NCI-H748 treated with DMSO at 0.1 percent for 48 hours (cell line): ENCODE measurements around the gene BEST2.

ENCODE experiments used
- DNase-seq: peaks from one replicate; lab custom pipeline; 2025; lab: John Stamatoyannopoulos, UW

BEST2 gene

DNA sequence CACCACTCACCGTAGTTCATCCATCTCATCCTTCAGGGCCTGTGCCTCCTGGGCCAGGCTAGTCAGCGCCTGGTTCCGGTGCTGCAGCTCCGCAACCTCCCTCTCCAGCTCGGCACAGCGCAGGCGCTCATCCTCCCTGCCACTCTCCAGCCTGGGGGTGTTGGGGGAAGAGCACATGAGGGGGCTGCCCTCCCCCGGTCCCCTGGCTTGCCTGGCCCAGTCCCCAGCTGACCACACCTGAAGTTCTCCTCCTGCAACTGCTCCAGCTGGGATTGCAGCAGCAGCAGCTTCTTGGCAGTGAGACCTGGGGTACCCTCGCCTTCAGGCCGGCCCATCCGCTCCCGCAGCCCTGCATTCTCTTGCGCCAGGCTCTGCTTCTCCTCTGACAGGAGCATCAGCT lies 19.3 kb downstream of the BEST2 start:
- no peak for DNase-seq

DNA sequence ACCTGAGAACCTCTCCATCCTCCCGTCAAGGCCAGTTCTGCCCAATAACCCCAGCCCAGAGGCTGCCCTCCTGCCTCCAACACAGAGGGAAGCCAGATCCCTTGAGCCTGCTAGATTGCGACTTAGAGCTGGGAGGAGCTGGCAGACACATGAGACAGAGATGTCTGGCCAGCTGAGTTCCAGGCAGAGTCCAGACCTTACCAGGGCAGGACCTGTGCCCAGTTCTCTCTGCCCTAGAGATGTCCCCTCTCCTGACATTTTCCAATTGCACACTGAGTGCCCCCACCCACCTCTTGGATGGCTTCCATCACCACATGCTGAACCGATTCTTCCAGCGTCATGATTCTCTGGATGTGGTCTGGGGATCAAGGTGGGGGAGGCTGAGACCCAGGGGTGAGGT lies 20.7 kb downstream of the BEST2 start:
- DNase-seq, result no peak

DNA sequence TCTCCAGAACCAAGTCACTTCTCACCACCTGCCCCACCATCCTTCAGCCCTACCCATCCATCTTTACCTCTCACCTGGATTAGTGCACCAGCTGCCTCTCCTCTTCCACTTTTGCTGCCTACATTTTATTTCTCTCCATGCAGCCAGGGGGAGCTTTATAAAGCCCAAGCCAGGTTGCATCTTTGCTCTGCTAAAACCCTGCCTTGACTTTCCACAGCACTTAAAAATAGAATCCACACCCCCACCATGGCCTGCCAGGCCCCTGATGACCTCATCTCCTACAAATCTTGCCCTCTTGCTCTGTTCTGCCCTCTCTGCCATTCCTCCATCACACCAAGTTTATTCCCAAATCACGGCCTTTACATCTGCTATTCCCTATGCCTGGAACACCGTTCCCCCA lies 22.0 kb downstream of the BEST2 start:
- no peak for DNase-seq

DNA sequence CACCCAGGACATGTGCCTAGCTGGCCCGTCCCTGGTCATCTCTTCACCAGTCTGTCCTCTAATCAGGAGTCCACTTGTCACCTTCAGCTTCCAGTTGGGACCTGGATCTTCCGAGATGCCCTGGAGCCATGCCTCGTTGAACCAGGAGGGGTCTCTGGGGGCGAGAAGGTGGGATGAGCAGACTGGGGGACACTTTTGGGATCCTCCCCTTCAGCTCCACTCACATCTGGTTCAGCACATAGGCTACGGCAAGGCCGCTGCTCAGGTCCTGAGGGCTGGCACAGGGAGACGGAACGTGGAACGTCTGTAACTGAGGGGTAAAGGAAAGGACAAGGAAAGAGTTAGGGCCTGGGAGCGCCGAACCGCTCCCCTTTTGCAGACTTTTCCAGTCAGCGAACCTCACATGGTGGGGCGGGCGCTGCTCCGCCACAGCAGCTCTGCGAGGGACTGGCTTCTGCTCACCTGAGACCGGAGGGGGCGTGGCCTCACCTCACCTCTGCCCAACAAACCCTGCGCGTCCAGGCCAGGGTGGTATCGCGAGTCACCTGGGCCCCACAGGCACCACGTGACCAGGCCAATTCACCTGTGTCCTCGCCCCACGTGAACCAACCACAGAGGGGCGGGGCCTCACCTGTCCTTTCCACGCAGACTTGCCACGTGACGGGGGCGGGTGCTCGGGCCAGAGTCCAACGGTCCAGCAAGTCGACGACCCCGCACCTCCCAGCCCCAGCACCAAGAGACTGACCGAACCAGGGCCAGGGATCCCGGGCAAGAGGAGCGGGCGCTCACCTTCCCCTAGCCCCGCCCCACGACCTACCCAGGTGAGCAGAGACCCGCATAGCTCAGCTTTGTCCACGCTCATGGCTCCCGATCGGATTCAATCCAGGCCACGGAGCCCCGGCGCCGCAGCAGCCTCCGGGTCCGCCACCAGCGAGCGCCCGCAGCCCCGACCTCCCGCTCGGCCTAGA lies 23.3 kb downstream of the BEST2 start, which contains the start of gene HOOK2:
Gene HOOK2, minus strand, starts transcription at position 965 of the 968 bp plus-strand sequence. Its CDS starts 103 bp downstream, at position 862.
- DNase-seq, result peak; percentile 32

DNA sequence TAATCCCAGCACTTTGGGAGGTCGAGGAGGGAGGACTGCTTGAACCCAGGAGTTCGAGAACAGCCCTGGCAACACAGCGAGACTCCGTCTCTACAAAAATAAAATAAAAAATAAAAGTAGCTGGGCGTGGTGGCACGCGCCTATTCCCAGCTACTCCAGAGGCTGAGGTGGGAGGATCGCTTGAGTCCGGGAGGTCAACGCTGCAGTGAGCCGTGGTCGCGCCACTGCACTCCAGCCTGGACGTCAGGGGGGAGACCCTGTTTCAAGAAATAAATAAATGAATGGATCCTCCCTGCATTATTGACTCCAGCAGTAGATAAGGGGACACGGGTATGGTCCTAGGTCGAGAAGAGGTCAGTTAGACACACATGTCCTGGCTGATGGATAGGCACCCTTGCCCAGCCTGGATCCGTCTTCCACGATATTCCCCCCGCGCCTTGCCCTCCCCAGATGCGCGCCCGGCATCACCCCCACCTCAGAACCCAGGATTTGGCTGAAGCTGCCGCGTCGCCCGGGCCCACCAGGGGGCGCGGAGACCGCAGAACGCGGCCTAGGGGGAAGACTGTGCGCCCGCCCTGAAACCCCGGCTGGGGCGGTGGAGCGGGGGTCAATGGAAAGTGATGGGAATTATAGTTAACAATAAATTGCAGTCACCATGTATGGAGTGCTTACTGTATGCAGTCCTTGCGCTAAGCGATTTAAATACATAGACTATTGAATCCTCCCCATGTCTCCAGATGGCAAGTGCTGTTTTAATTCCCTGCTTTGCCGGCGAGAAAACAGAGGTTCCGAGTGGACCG lies 25.8 kb downstream of the BEST2 start:
- peak; percentile 34 for DNase-seq

DNA sequence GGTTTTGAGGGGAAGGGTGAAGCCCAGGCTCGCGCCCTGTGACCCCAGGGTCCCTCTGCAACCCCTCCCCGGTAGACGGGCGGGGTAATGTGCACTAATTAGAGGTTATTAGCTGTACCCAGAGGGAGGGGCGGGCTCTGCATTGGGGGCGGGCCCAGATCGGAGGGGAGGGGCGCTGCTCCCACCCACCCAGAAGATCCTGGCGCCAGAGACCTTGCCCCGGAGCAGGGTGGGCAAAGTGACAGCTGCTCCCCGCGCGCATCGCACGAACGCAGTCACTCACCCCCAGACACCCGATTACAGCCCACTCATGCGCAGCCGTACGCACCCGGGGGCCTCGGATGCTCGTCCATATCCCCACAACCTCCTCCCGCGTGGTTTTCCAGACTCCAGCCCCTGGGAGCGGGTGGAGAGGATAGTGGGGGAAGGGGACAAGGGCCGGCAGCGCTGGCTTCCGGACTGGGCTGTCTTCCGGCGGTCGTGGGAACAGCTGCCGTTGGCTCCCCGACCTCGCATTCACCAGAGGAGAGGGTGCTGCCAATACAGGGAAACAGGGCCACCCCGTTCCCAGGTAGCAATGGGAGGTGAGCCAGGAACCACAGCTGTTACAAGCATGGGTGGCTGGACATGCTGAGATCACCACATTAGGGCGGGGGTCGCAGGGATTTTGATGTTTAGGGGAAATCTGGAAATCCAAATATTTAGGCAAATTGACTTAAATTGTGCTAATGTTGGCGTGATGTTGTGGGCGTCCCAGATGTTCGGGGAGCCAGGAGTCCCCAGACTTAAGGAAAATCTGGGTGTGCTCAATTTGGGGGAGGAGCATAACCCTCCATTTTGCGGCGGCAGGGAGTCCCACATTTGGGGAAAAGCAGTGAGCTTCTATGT lies 26.7 kb downstream of the BEST2 start:
- no peak for DNase-seq

DNA sequence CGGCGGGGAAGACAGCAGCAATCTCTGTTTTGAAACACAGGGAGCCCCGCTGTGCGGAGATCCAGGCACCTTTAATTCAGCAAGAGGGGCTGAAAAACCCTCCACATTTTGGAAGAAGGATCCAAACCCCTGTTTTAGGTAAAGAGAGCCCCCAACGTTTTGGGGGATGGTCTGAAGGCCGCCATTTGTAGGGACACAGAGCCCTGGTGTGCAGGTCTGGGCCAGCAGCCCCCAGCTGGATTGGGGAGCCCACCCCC lies 27.2 kb downstream of the BEST2 start:
- no peak for DNase-seq

DNA sequence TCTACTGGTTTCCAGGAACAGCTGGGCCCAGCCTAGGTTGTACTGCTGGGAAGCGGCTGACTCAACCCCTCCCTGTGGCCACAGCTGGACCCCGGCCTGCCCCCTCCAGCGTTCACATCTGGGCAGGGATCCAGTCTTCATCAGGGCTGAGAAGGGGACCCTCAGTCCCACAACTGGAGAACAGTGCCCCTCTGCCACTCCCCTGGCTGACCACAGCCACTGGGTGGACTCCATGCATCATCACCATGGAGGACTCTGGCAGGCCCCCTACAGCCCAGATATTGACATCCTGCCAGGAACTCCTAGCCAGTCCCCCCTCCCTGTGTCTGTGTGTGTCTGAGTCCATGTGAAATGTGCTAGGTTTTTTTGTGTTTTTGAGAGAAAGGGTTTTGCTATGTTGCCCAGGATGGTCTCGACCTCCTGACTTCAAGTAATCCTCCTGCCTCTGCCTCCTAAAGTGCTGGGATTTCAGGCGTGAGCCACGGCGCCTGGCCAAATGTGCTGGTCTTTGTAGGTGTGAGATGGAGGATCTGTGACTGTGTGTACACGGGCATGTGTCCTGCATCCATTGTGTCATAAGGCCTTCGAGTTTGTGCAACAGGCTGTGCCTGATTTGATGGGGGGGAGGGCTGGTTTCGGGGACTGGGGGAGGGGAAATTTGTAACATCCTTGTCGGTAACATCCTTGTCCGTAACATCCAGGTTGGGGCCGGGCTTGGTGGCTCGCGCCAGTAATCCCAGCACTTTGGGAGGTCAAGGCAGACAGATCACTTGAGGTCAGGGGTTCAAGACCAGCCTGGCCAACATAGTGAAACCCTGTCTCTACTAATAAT lies 27.8 kb downstream of the BEST2 start:
- no peak for DNase-seq

DNA sequence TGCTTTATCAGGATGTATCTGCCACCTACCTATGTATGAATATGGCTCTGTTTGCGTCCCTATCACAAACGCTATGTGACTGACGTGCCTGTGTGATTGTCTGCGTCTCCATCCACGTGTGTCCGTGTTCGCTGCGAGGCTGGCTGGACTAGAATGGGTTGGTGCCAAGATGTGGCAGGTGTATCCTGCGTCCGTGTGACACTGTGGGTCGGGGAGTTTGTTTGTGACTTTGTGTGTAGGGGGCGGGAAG lies 30.5 kb downstream of the BEST2 start:
- no peak for DNase-seq

DNA sequence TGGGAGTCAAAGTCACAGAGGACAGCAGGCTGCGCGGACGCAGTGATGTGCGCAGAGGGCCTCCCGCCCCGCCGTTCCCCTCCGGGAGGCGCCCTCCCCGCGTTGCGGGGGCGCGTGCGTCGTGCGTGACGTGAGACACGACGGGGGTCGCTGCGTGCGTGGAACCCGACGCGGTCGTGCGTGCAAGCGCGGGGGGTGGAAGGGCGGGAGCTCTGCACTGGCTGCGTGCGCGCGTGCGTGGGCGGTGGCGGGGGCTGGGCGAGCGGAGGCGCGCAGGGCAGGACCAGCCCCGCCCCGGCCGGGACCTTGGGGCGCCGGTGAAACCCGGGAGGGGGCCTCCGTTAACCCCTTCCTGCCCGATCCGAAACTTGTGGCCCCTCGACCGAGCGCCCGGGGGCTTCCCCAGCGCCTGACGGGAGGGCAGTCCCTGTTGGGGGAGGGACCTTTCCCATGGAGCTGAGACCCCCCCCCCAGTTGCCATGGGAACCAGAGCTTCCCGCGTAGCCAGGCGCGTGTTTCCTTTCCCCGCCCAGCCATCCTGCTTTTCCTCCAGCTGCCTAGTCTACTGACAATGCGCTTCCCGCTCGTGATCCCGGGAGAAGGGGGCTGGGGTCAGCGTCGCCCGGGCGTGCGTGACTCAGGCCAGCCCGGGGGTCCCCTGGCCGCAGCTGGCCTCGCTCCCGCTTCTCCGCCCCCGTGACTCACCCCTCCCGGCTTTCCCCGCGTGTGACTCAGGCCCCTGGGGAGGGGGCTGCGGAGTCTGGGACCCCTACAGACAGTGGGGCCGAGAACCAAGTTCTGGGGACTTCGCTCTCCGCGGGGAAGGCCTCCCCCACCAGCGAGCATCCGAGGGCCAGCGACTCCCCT lies 31.1 kb downstream of the BEST2 start:
- DNase-seq, result peak; percentile 52

DNA sequence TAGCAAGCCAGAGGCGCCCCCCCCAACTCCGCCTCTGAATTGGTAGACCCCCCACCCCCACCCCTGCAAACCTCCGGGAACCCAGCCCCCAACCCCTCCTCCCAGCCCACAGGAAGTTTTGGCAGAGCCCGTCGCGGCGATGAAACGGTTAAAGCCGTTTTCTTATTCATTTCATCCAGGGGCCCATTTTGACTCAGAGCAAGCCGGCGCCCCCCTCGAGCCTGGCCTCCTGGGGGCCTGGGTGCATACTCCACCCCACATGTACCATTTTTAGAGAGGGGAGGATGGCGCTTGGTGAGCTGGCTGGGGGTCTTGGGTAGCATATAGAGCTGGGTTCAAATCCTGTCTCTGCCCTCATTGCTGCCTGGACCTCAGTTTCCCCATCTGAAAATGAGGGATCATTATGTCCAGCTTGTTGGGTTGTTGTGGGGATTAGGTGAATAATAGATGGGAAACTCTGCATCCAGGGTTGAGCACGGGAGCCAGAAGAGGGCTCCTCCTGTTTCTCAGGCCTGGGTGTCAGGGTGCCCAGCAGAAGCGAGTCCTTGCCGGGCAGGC lies 31.8 kb downstream of the BEST2 start:
- DNase-seq, result no peak

DNA sequence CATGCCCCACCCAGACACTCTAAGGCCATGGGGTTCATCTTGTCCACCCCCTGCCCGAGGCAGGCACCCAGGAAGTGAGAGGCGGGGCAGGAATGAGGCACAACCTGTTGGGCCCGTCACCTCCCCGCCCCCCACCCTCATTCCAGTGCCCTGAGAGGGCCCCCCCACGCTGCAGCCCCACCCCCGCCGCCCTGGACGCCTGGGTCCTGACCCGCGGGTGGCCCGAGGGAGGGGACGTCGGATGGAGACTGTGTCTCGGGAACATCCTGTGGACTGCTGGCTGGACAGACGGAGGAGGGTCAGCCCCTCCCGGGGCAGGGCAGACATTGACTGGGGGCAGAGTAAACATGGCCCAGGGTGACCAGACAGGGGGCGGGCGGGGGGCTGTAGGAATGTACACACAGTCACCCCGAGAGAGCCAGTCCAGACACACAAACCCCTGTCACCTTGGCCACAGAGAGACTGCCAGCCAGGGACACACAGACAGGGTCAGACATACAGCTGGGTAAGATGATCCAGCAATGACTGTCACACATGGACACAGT lies 32.3 kb downstream of the BEST2 start:
- DNase-seq, result no peak

DNA sequence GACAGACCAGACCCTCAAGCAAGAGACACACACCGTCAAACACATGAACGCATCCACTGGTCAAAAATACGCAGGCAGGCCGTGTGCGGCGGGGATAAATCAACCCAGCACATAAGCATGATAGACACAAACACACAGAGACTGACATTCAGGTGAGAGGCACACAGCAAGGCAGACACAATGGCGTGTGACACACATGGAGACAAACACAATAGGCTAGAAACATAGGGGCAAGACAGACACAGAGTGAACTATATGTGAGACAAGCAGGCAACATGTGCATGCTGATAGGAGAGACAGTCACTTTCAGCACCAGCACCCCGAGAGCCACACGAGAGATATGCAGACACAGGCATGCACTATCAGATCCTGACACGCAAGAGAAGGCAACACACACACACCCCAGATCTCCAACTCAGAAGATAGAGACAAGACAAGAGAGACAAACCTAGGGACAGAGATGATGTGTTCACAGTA lies 32.8 kb downstream of the BEST2 start:
- DNase-seq, result no peak

DNA sequence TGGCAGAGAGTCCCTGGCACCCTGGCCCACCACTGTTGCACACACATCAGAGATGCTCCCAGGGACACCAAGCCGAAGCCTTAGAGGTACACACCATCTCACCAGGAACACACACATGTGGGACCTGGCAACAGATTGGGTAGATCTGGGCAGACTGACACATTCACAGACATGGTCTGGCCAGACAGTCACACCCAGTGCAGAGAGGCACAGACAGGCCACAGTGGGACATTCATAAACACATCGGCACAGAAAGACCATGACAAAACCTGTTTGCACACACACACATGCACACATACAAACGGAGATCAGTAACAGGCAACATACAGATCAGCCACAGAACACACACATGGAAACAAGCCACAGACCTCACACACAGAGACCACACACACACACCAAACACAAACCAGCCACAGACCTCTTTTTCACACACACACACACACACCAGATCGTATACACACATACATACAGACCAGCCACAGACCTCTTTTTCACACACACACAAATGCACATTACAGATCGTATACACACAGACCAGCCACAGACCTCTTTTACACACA lies 33.4 kb downstream of the BEST2 start:
- DNase-seq, result no peak

DNA sequence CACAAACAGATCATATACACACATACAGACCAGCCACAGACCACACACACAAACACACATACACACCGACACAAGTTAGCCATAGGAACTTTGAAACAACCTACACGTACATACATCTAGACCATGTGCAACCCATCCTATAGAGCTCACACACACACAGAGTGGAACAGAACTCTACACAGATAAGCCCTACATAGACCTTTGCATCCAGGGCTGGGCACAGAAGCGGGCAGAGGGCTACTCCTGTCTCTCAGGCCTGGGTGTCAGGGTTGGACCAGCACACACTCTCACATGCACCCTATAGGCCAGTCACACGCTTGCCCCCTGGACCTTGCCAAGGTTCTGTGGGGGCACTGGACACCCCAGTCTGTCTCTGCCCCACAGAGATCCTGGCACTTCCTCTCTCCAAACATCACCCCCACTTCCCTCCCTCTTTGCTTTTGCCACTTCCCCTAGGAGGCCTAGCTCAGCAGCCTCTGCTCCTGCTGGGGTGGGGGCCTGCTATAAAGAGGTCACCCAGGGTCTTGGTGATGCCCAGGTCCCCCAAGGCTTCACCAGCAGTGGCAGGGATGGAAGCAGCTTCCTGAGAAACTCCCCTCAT lies 33.9 kb downstream of the BEST2 start:
- no peak for DNase-seq

DNA sequence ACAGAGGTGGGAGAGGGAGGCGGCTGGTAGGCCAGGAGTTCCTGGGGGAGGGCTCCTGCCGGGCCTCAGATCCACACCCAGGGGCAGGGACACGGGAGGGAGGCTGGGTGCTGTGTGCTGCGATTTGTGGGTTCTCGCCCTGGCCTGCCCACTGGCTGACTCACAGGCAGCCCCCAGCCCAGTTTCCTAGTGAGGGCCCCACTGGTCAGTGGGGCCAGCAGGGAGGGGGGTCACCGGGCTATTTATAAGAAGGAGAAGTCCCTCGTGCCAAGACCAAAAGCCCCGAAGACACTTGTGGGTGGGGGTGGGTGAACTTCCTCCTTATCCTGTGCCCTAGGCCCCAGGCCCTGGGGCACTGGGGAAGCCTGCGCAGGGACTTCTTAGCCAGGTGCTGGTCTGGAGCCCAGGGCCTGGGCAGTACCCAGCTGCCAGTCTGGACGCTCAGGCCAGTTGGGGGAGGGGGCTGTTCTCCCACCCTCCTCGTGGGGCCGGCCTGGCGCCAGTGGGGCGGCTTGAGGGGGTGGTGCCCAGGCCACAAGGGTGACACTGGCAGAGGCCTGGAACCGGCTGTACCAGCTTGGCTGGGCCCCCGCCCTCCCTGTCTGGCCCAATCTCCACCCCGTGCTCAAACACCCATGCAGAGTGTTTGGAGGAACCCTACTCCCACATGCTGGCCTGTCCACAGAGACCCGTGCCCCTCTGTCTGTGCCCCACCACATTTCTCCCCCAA lies 34.7 kb downstream of the BEST2 start:
- DNase-seq, result no peak

DNA sequence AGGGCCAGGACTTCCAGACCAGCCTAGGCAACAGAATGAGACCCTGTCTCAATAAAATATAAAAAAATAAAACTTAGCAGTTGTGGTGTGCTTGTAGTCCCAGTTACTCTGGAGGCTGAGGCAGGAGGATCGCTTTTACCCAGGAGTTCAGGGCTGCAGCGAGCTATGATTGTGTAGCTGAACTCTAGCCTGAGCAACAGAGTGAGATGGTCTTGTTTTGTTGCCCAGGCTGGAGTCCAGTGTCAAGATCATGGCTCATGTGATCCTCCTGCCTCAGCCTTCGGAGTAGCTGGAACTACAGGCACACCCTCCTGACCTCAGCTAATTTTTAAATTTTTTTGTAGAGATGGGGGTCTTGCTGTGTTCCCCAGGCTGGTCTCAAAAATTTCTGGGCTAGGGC lies 35.4 kb downstream of the BEST2 start:
- no peak for DNase-seq

DNA sequence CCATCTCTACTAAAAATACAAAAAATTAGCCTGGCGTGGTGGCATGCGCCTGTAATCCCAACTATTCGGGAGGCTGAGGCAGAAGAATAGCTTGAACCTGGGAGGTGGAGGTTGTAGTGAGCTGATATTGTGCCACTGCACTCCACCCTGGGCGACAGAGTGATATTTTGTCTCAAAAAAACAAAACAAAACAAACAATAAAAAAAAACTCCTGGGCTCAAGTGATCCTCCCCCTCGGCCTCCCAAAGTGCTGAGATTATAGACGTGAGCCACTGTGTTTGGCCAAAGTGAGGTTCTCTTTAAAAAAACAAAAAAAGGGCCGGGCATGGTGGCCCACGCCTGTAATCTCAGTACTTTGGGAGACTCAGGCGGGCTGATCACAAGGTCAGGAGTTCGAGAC lies 35.9 kb downstream of the BEST2 start:
- no peak for DNase-seq
